Gastrocnemius medialis (tissue), 4 donors: ENCODE results near the gene PON2.

ENCODE experiments used
- CTCF ChIP-seq, 5 experiments: fragments of 450-650 bp in 3 of 5; fragments of 200-600 bp in 2 of 5; sonication (generic) in 2 of 5; IDR thresholded peaks in 4 of 5; conservative IDR thresholded peaks in 1 of 5; 1 replicate in 4 of 5; 2 replicates in 1 of 5; pipeline ENCODE4 v1.5.1; 2016 to 2019; ENCODE audit warnings: antibody characterized with exemption in 5 of 5, mild to moderate bottlenecking in 3 of 5, moderate library complexity in 3 of 5
- POLR2A ChIP-seq, 2 donors: fragments of 450-650 bp; IDR thresholded peaks; one replicate each; pipeline ENCODE4 v1.6.1; 2017; ENCODE audit warnings: antibody characterized with exemption in 2 of 2, mild to moderate bottlenecking in 2 of 2, moderate library complexity in 2 of 2

GRCh38 chr7:95476072-95476847, 41.4 kb upstream of the PON2 start:
- TF ChIP-seq CTCF (IDR thresholded peaks at IDR 0.05 in 4 of 5, conservative IDR thresholded peaks at IDR 0.05 in 1 of 5) (no peak), POLR2A (IDR thresholded peaks at IDR 0.05) (no peak)
